CD4-positive, alpha-beta T cell treated with Interferon alpha-2 for 1 hour (primary cell): ENCODE data around the gene AP1M2.
"Not testable (repeated sequence)": the region's sequence is repeated elsewhere in the genome, so short reads cannot be mapped to it uniquely, and the experiment has no call there.

Experiments used
- DNase-seq, 2 donors: peaks; one replicate each; pipeline ENCODE4 v3.0.0-alpha.2; 2020 to 2022

The AP1M2 gene

GRCh38 chr19:10562609-10563008, 24.5 kb downstream of the AP1M2 start:
- DNase-seq = no peak

- DNase-seq = no peak
Observed at GRCh38 chr19:10560154-10560553, 27.0 kb downstream of the AP1M2 start.

- no peak for DNase-seq
Observed at GRCh38 chr19:10557603-10558197, 29.4 kb downstream of the AP1M2 start.

GRCh38 chr19:10555610-10555973, 31.5 kb downstream of the AP1M2 start:
- DNase-seq = no peak

GRCh38 chr19:10554760-10555609, 32.1 kb downstream of the AP1M2 start:
- DNase-seq = no peak

- DNase-seq = peak; percentile 68 to 80
Observed at GRCh38 chr19:10553943-10554381, 33.1 kb downstream of the AP1M2 start.

GRCh38 chr19:10553087-10553667, 33.9 kb downstream of the AP1M2 start:
- no peak for DNase-seq

- DNase-seq = peak in 1 of 2 donors; percentile 34
Observed at GRCh38 chr19:10552510-10553053, 34.5 kb downstream of the AP1M2 start.

- DNase-seq = peak; percentile 52 to 67
Observed at GRCh38 chr19:10551698-10552301, 35.3 kb downstream of the AP1M2 start.

GRCh38 chr19:10551006-10551405, 36.1 kb downstream of the AP1M2 start:
- not testable (repeated sequence) for DNase-seq

- no peak for DNase-seq
Observed at GRCh38 chr19:10550336-10550735, 36.8 kb downstream of the AP1M2 start.

GRCh38 chr19:10549733-10550132, 37.4 kb downstream of the AP1M2 start:
- no peak for DNase-seq

GRCh38 chr19:10548746-10549276, 38.3 kb downstream of the AP1M2 start:
- no peak for DNase-seq

- DNase-seq = no peak
Observed at GRCh38 chr19:10546817-10547216, 40.3 kb downstream of the AP1M2 start.

- no peak for DNase-seq
Observed at GRCh38 chr19:10544753-10545251, 42.3 kb downstream of the AP1M2 start.

- peak in 1 of 2 donors; percentile 35 for DNase-seq
Observed at GRCh38 chr19:10544242-10544752, 42.8 kb downstream of the AP1M2 start.

GRCh38 chr19:10543420-10544241, 43.5 kb downstream of the AP1M2 start, which contains the start of gene ATG4D:
Gene ATG4D (plus strand): TSS chr19:10543904. CDS start chr19:10544091, 187 bp downstream.
- peak; percentile 80 to 87 for DNase-seq

GRCh38 chr19:10543059-10543419, 44.1 kb downstream of the AP1M2 start:
- DNase-seq = no peak

GRCh38 chr19:10539016-10539415, 48.1 kb downstream of the AP1M2 start:
- not testable (repeated sequence) for DNase-seq

GRCh38 chr19:10538204-10538983, 48.7 kb downstream of the AP1M2 start:
- DNase-seq = no peak

- no peak for DNase-seq
Observed at GRCh38 chr19:10537668-10538067, 49.4 kb downstream of the AP1M2 start.
